ENCODE data around the gene CEP63. TPM values are rescaled to one million over a fixed set of nuclear protein-coding genes. Genes with fewer than 3 reads are reported as not detected.

CEP63 gene
- total RNA-seq, 2 donors from 2014 or later: 21.2 to 33.0 TPM

GRCh38 chr3:134473868-134474546 lies 11.8 kb upstream of the CEP63 start:
- no peak overlapping the region for H3K4me3 ChIP-seq (ENCODE audit: low read length)
- H3K36me3 ChIP-seq (ENCODE audit: control insufficient read depth, insufficient read depth, low read length): peaks cover 22% of the 10 kb centered on the region
- peak; percentile 92 for DNase-seq
- WGBS, 2 experiments (ENCODE audit: insufficient coverage in 1 of 2, insufficient read length in 1 of 2): 45% methylated on average over 6 to 9 of the region's 9 CpGs
- H3K27me3 ChIP-seq (ENCODE audit: control insufficient read depth, insufficient read depth, low read length, poor library complexity, severe bottlenecking): no peaks in the 10 kb centered on the region
- Mint-ChIP-seq H3K4me3 (no peak overlapping the region), H3K36me3 (ENCODE audit: low read depth) (peaks cover 22% of the 10 kb centered on the region), H3K27ac (no peak overlapping the region), H3K4me1 (peaks cover 7% of the 10 kb centered on the region), H3K27me3 (ENCODE audit: insufficient read depth) (no peaks in the 10 kb centered on the region), H3K9me3 (no peaks in the 10 kb centered on the region)
- H3K9ac ChIP-seq (ENCODE audit: extremely low read depth, low read length, poor library complexity, severe bottlenecking): no peak overlapping the region
- H3K27ac ChIP-seq (ENCODE audit: low read depth, low read length): no peak overlapping the region
- TF ChIP-seq, protein P1, sequence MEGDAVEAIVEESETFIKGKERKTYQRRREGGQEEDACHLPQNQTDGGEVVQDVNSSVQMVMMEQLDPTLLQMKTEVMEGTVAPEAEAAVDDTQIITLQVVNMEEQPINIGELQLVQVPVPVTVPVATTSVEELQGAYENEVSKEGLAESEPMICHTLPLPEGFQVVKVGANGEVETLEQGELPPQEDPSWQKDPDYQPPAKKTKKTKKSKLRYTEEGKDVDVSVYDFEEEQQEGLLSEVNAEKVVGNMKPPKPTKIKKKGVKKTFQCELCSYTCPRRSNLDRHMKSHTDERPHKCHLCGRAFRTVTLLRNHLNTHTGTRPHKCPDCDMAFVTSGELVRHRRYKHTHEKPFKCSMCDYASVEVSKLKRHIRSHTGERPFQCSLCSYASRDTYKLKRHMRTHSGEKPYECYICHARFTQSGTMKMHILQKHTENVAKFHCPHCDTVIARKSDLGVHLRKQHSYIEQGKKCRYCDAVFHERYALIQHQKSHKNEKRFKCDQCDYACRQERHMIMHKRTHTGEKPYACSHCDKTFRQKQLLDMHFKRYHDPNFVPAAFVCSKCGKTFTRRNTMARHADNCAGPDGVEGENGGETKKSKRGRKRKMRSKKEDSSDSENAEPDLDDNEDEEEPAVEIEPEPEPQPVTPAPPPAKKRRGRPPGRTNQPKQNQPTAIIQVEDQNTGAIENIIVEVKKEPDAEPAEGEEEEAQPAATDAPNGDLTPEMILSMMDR (conservative IDR thresholded peaks at IDR 0.05): peak; percentile 94
- H3K9me3 ChIP-seq (ENCODE audit: control insufficient read depth, low read length): no peaks in the 10 kb centered on the region
- peaks cover 20% of the 10 kb centered on the region for H3K4me1 ChIP-seq (ENCODE audit: control insufficient read depth, insufficient read depth, low read length)

DNA sequence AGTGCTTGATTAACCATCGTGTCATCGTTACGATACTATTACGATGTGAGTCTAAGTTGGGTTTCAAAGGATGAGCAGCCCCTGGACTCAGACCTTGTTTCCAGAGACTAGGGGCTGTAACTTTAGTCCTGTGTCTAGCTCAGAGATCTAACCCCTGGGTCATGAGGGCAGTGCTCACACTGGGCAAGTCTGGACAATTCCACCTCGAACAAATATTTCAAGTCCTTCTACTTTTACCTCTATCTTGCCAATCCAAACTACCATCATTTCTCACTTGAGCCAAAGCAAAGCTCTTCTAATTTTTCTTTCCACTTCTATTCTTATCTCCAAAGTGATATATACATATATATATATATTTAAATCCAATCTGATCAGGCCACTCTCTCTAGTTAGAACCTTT lies 10.9 kb upstream of the CEP63 start:
- no peak overlapping the region for H3K9ac ChIP-seq (ENCODE audit: extremely low read depth, low read length, poor library complexity, severe bottlenecking)
- Mint-ChIP-seq H3K36me3 (ENCODE audit: low read depth) (peaks cover 24% of the 10 kb centered on the region), H3K4me1 (peaks cover 7% of the 10 kb centered on the region), H3K4me3 (no peak overlapping the region), H3K27me3 (ENCODE audit: insufficient read depth) (no peaks in the 10 kb centered on the region), H3K9me3 (no peaks in the 10 kb centered on the region), H3K27ac (no peak overlapping the region)
- no peaks in the 10 kb centered on the region for H3K9me3 ChIP-seq (ENCODE audit: control insufficient read depth, low read length)
- no peak overlapping the region for H3K27ac ChIP-seq (ENCODE audit: low read depth, low read length)
- H3K27me3 ChIP-seq (ENCODE audit: control insufficient read depth, insufficient read depth, low read length, poor library complexity, severe bottlenecking): no peaks in the 10 kb centered on the region
- peaks cover 28% of the 10 kb centered on the region for H3K36me3 ChIP-seq (ENCODE audit: control insufficient read depth, insufficient read depth, low read length)
- H3K4me3 ChIP-seq (ENCODE audit: low read length): no peak overlapping the region
- 91 to 97% methylated on average over 4 to 5 of the region's 5 CpGs for WGBS, 2 experiments (ENCODE audit: insufficient coverage in 1 of 2, insufficient read length in 1 of 2)
- H3K4me1 ChIP-seq (ENCODE audit: control insufficient read depth, insufficient read depth, low read length): peaks cover 20% of the 10 kb centered on the region
- no peak for DNase-seq
- TF ChIP-seq, protein P1 (conservative IDR thresholded peaks at IDR 0.05): no peak

DNA sequence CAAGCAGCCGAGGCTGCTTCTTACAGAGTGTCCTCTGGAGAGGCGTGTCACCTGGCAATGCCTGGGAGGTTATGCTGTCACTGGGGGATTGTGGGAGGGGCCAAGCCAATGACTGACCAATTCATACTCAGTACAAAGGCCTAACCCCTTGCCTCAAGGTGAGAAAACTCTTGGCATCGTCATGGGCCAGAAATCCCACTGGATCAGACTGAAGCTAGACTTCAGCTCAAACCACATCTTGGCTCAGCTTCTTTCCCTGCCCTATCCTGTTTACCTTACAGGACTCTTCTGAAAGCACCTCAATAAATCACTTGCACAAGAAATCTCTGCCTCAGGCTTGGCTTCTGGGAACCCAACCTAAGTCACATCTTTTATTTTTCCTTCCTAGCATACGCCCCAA lies 9.6 kb upstream of the CEP63 start:
- Mint-ChIP-seq H3K4me1 (peaks cover 7% of the 10 kb centered on the region), H3K9me3 (no peaks in the 10 kb centered on the region), H3K27me3 (ENCODE audit: insufficient read depth) (no peaks in the 10 kb centered on the region), H3K27ac (no peak overlapping the region), H3K4me3 (no peak overlapping the region), H3K36me3 (ENCODE audit: low read depth) (peaks cover 36% of the 10 kb centered on the region)
- Histone ChIP-seq H3K27me3 (ENCODE audit: control insufficient read depth, insufficient read depth, low read length, poor library complexity, severe bottlenecking) (no peaks in the 10 kb centered on the region), H3K9ac (ENCODE audit: extremely low read depth, low read length, poor library complexity, severe bottlenecking) (no peak overlapping the region), H3K36me3 (ENCODE audit: control insufficient read depth, insufficient read depth, low read length) (peaks cover 42% of the 10 kb centered on the region), H3K27ac (ENCODE audit: low read depth, low read length) (no peak overlapping the region), H3K4me1 (ENCODE audit: control insufficient read depth, insufficient read depth, low read length) (peaks cover 20% of the 10 kb centered on the region), H3K4me3 (ENCODE audit: low read length) (no peak overlapping the region), H3K9me3 (ENCODE audit: control insufficient read depth, low read length) (no peaks in the 10 kb centered on the region)
- WGBS, 2 experiments (ENCODE audit: insufficient coverage in 1 of 2, insufficient read length in 1 of 2): 91 to 94% methylated on average over 2 to 4 of the region's 4 CpGs
- TF ChIP-seq, protein P1 (conservative IDR thresholded peaks at IDR 0.05): no peak
- no peak for DNase-seq

Data from endodermal cell (in vitro differentiated cells).